ENCODE data around the gene SPAG16.

- TF ChIP-seq POLR2A (IDR thresholded peaks at IDR 0.05) (no peak), CTCF (IDR thresholded peaks at IDR 0.05) (no peak)
Measured at GRCh38 chr2:213237251-213237650, 47.0 kb upstream of the SPAG16 start.
